Fibroblast of the conjunctiva (primary cell): Measurements from ENCODE around the gene OR13J1.

ENCODE experiments used
- DNase-seq: peaks from one replicate; pipeline ENCODE4 v3.0.0-alpha.2; 2010; ENCODE audit warnings: low read depth

OR13J1 gene

GRCh38 chr9:35834260-35835215 lies 35.7 kb downstream of the OR13J1 start:
- DNase-seq = no peak

DNA sequence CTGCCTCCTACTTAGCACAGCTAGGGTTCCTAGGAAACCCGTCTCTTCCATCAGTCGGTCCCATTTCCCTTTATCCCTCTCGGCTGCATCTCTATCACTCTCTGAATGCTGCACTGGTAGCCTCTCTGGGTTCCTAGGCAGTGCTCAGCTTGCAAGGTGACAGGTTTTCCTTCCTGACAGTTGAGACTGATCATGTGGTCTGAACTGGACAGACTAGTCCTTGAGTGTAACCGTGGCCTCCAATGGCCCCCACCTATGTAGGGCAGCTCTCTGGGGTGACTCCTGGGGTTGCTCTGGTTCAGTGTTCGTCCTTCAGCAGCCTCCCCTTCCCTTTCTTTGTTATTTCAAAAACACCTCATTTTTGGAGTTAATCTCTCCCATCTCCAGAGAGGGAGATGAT lies 37.4 kb downstream of the OR13J1 start:
- DNase-seq = no peak

DNA sequence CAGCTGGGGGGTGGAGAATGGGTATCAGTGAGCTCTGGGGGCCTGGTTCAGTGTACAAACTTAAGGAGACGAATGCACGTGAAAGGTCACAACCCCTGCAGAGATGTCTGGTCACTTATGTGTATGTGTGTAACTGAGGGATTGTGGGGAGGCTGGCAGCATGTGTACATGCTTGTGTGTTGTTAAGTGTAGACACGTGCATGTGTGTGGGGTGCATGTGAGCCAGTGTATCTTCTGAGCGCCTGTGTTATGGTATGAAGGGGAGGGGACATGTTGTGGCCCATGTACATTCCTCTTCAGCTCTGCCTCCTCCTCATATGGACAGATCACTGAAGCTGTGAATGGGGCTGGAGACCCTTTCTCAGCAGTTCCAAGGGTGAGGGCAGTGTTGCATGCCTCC lies 39.2 kb downstream of the OR13J1 start:
- DNase-seq = no peak

DNA sequence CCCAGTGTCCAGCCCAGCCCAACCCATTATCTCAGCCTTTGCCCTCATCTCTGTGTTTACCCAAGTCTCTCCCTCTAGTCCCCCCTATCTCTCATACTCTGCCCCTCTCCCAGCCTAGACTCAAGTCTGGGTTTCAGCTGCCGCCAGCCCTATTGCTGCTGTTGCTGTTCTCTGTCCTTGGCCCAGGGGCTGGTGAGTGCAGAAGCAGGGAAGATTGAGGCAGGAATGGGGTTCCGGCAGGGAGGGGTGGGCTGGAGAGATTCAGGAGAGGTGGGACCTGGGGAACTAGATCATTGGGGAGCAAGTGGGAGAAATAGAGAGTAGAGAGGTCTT lies 40.5 kb downstream of the OR13J1 start:
- DNase-seq = no peak

- DNase-seq = peak; percentile 83
Observed at GRCh38 chr9:35829084-35829763, 41.0 kb downstream of the OR13J1 start, which contains the start of gene TMEM8B. TSS of gene TMEM8B (plus strand) at chr9:35829228. CDS start at chr9:35829448, 220 bp downstream.

GRCh38 chr9:35828716-35829083 lies 41.5 kb downstream of the OR13J1 start, which contains the start of gene FAM221B:
TSS of gene FAM221B (minus strand) at chr9:35828732. CDS start at chr9:35826161, 2,571 bp downstream.
- no peak for DNase-seq

GRCh38 chr9:35827486-35827885 lies 42.7 kb downstream of the OR13J1 start:
- no peak for DNase-seq

DNA sequence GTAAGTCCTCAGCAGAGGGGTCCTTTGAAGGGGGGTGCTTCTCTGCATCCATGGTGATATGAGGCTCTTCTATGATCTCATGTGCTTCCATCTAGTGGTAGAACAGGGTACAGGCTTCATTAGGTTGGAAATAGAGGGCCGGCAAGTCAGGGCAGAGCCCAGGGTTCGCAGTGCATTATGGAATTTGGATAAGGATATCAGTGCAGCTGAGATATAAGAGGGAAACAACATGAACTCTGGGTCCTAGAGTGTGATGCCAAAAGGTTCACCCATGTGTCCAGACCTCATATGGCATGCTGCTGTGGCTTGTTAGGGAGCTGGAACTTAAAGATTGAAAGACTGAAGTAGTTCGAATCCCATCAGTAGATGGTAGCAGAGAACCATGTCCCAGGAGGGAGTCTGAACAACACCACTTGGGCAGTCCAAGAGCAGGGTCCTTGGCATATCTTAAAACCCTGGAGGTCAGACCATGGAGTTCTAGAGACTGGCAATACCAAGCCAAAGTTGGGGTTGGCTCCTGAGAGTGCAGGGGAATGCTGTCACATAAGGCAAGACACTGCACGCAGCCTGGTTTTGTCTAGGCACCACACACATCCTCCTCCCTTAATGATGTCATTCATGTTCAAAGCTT lies 44.0 kb downstream of the OR13J1 start:
- DNase-seq = peak; percentile 49

- no peak for DNase-seq
Observed at GRCh38 chr9:35822926-35823325, 47.3 kb downstream of the OR13J1 start.

GRCh38 chr9:35820076-35820475 lies 50.1 kb downstream of the OR13J1 start:
- no peak for DNase-seq
